Iris pigment epithelial cell (primary cell): ENCODE results near the gene CPVL.

Experiments used
- DNase-seq: peaks from one replicate; pipeline ENCODE4 v3.0.0-alpha.2; 2011; ENCODE audit warnings: low read depth

CPVL gene

DNA sequence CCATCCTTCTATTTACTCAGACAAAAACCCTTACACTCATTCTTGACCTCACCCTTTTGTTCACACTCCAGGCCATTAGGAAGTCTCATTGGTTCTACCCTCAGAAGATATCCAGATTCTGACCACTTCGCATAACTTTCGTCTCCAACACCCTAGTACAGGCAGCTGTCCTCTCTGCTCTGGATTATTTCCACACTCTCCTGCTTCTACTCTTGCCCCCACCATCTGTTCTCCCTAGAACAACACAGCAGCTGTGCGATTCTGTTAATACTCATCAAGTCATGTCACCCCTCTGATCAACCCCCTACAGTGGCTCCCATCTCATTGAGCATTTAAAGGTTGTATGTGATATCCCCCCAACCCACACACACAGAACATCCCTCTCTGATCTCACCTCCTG, 172.7 kb downstream of the CPVL start:
- no peak for DNase-seq

DNA sequence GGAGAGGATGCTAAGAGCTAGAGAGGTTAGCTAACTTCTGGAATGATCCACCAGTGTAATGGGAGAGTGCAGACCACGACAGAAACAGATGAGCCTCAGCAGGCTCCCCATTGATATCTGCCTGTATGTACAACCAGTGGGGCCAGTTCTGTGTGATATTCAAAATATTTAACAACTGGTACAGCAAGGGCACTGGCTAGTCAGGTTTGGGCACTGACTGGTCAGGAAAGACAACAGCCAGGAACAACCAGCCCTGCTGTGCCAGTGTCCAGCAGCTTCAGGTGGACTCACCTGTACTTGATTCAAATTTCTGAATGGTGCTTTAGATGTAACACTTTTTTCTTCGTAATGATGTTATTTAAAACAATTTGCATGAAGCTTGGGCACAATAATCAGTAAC, 182.3 kb downstream of the CPVL start:
- DNase-seq: no peak

DNA sequence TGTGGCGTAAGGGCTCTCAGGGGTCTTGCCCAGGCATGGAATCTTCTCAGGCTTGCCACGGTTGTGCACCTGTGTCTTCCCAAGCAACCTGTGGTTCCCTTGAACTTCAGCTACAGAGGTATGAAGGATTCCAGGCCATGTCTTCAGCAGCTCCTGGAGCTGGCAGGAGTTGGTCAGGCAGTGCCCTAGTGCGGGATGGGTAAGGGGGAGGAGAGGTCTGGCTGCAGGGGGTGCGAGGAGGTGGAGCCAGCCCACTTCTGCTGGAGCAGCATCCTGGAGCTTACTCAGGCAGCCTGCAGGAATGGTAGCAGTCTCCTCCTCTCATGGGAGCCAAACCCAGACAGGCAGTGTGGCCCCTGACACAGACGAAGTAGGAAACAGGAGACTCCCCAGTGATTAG, 184.4 kb downstream of the CPVL start:
- DNase-seq: no peak

DNA sequence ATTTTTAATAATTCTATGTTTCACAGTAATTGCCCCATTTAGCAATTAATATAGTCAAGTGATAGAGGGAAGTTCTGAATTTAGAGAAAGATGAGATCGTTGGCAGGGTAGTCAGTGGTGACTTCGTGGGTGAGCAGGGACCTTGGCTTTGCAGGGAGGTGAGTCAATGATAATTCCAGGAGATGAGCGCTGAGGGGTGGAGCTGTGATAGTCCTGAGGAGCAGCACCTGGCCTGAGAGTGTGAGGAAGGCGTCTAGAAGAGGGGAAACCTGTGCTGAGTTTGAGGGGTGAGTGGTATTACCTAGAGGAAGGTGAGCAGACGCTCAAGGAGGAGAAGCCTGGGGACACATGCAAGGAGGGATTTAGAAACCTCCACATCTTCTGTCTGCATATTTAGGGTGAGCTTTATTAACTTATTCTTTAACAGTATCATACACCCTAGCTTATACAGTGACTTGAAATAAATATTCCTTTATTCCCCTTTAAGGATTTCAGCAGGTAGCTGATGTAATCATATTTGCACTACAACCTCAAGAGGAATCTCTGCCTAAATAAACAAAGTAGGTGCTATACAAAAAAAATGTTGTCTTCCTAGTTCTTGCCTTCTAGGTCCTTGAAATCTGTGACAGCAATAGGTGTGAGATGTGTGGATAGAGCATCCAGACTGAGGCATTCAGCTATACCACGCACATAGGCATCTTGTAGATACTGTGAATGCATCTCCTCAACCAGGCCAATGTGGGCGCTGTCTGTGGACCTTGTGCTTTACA, 186.1 kb downstream of the CPVL start:
- no peak for DNase-seq

DNA sequence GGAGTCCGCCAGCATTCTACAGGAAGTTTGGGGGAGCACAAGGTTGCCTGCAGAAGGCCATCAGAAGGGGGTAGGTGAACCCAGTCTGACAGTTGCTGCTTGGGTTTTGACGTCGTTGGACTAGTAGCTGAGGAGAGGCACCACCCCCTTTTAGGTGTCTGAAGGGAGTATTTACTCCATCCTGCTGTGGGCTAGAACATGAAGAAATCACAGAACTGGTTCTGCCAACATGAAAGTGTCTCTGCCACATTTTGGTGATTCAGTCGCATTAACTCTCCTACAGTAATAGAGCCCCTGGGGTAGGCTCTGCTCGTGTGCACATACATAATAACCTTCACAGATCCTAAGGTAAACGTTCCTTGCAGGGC, 187.4 kb downstream of the CPVL start:
- no peak for DNase-seq

DNA sequence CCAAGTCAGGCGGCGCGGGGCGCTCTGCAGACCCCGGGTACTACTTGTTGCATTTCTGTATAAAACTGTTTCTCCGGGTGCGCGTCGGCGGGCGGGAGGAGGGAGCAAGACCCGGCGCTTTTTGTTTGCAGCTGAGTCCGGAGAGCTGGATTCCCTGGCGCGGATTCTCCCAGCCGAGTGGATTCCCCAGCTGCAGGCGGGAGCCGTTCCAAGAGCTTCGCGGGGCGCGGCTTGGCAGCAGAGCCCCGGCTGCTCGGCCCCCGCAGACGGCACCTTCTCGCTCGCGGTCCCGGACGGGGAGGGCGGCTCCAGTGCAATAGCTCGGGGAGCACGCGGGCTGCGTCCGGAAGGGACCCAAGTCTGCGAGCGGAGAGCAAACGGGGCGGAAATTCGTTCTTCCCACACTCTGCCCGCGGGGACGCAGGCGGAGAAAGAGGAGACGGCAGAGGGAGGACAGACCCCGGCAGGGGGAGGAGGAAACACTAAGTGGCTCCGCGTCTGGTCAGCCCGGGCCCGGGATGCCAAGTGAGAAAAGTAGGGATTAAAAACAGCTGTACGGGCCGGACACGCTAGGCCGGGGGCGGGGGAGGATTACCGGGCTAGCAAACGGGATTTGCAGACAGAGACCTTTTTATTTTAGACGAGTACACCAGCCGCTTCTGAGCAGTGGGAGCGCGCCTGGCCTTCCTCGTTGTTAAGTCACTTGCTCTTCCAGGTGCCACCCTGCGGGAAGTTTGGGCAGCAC, 187.9 kb downstream of the CPVL start, which contains the start of gene TRIL:
Gene TRIL, minus strand, starts transcription at position 96 of the 745 bp plus-strand sequence. CDS start 284 bp downstream, outside the sequence.
- DNase-seq: peak; percentile 75

DNA sequence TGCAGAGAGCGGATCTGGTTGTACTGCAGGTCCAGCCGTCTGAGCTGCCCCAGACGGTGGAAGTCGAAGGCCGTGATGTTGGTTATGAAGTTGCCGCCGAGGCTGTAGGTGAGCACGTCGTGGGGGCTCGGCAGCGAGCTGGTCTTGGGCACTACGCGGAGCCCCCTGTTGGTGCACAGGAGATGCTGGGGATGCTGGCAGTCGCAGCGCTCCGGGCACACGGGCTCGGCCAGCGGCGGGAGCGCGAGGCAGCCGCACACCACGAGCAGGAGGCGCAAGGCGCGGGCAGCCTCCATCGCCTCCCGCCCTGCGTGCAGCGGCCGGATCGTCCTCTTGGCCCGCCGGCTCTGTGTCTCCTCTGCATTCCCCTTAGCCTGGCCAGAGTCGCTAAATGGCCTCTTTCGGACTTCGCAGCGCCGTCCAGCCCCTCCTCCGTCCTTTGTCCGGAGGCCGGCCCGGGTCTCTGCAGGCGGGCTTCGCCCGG, 188.5 kb downstream of the CPVL start:
- DNase-seq: no peak

DNA sequence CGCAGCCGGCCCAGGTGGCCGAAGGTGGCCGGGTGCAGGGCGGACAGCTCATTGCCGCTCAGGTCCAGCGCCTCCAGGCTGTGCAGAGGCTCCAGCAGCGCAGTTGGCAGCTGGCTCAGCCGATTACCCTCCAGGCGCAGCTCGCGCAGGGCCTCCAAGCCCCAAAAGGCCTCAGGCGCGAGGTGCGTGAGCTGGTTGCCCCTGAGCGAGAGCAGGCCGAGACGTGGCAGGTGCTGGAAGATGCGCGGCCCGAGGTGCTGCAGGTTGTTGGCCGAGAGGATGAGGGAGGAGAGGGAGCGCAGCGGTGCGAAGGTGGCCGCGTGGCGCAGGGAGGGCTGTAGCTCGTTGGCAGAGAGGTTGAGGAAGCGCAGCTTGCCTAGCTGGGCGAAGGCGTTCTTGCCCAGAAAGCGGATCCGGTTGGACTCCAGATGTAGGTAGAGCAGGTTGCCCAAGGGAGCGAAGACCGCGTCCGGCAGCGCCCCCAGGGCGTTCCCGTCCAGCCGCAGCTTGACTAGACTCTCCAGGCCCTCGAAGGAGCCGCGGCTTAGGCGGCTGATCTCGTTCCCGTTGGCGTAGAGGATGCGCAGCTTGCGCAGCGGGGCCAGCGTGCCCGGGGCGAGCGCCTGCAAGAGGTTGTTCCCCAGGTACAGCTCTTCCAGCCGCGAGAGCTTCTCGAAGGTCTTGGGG, 189.1 kb downstream of the CPVL start:
- peak; percentile 20 for DNase-seq

DNA sequence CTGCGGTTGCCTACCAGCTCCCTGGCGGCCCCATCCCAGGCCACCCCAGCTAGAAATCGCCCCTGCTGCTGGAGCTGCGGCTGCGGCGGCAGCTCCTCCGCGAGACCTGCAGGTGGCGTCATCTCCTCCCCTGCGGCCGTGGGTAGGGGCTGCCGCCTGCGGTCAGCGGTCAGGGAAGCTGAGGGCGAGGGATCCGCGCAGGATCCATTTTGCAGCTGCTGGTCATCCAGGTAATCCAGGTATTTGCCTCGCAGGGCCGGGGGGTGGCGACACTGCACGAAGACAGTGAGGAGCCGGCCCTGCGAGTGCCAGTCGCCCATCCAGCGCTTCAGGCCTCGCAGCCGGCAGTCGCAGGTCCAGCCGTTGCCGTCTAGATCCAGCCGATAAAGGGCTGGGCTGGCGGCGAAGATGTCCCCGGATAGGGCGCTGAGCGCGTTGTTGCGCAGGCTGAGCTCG, 189.7 kb downstream of the CPVL start:
- DNase-seq: peak; percentile 32

DNA sequence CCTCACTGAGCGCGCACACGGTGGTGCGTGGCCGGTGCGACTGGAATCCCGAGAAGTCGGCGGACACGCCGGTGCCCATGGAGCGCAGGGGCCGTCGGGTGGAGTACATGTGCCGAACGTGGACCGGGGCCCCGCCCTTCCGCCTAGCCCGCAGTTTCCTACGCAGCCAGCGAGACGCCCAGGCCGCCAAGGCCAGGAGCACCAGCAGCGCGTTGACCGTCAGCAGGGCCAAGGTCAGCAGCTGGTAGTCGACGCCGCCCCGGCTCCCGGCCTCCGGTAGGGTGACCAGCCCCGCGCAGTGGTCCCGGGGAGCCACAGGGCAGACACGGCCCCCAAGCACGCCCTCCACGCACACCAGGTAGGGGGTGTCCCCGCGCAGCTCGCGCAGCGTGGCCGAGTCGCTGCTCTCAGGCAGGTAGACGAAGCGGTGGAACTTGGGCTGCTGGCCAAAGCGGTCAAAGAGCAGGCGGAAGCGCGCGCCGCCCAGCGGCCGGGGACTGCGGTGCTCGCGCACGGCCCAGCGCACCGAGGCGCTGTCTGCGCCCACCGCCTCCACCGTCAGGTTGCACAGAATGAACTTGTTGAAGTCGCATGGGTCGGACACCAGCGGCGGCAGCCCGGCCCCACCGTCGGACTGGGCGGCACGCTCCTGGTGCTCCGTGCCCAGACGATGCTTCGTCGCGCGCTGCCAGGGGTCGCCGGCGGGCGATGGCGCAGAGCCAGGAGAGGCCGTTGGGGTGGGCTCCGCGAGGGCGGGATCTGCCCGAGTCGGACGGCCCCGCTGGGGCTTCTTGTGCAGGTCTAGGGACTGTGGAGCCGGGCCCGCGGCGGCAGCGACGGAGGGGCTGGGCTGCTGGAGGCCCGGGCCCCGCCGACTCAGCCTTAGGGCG, 190.4 kb downstream of the CPVL start:
- DNase-seq: peak; percentile 27

DNA sequence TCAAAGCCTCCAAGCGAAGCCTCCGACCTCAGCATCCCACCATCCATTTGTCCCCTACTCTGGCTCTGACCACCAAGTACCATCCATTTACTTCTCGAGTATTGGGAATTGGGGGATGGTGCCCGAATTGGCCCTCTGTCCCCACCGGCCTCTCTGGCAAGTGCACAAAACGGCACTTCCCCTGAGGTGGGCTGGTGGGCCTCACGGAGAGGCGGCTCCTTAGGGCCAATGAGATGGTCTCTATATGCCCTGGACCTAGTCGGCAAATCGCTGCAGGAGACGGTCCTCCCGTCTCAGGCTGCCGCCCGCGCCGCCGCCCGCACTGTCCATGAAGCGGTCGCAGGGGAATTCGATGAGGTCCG, 191.0 kb downstream of the CPVL start:
- no peak for DNase-seq

DNA sequence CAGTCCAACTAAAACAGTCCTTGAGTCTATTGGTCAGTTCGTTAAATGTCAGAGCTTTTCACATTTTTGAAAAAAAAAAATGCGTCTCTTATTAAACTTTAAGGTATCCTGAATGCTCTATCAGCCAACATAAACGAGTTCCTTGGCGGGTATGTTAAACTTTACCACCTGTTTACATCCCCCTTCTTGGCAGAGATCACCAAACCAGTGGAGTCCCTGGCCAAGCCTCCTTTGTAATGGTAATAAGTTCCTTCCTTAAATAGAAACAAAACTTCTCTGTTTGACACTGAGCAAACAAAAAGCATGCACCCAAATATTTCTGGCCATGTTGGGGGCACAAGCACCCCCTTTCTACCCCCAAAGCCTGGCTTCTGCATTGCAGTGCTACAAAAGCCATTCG, 191.4 kb downstream of the CPVL start:
- DNase-seq: no peak

DNA sequence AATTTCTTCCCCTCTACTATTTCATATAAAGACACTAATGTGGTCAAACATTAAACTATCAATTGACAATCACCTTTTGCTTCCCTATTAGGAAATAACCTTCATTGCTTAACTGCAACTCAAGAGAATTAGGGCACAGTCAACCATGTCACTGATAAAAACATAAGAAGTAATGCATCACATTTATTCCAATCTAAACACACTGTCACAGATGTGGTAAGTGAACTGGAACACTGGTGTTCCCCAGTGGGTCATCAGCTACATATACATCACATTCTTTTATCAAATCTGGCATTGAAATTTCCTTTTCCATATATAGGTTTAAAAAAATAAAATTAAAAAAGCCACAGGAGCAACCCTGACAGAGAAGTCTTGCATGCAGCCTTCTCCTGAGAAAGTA, 191.9 kb downstream of the CPVL start:
- DNase-seq: no peak

DNA sequence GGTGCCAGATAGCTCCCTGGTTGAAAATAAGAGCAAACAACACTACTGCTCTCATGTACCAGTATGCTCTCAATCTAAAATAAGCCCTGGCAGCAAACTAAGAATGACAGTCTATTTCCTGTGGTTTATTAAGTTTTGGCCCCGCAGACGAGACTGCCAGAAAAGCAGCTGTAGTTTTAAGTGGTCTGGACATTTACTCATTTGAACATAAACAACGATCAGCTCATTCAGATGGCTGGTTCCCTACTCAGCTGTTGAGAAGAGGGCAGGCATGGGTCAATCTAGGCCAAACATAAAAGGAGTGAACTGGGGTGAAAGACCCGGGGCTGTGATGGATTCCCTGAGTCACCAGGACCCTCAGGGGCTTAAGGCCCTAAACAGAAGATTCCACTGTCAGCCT, 192.7 kb downstream of the CPVL start:
- DNase-seq: peak; percentile 43
